ENCODE results near the gene UIMC1.

DNA sequence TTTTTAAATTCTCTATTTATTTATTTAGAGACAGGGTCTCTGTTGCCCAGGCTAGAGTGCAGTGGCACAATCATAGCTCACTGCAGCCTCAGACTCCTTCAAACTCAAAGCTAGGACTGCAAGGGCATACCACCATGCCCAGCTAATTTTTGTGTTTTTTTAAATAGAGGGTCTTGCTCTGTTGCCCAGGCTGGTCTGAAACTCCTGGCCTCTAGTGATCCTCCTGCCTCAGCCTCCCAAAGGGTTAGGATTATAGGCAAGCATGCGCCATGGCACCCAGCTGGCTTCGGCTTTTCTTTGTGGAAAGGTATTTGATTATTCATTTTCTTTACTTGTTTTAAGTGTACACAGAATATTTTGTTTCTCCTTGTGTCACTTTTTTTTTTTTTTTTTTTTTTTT, 21.1 kb upstream of the UIMC1 start:
- TF ChIP-seq POLR2A (IDR thresholded peaks at IDR 0.05), result no peak
- TF ChIP-seq, protein P1, sequence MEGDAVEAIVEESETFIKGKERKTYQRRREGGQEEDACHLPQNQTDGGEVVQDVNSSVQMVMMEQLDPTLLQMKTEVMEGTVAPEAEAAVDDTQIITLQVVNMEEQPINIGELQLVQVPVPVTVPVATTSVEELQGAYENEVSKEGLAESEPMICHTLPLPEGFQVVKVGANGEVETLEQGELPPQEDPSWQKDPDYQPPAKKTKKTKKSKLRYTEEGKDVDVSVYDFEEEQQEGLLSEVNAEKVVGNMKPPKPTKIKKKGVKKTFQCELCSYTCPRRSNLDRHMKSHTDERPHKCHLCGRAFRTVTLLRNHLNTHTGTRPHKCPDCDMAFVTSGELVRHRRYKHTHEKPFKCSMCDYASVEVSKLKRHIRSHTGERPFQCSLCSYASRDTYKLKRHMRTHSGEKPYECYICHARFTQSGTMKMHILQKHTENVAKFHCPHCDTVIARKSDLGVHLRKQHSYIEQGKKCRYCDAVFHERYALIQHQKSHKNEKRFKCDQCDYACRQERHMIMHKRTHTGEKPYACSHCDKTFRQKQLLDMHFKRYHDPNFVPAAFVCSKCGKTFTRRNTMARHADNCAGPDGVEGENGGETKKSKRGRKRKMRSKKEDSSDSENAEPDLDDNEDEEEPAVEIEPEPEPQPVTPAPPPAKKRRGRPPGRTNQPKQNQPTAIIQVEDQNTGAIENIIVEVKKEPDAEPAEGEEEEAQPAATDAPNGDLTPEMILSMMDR (IDR thresholded peaks at IDR 0.05), result no peak

Measured in stomach (tissue), 4 donors.